NCI-H1436 treated with DMSO at 0.1 percent for 48 hours (cell line): Measurements from ENCODE around the gene RNF227.

Experiments used
- DNase-seq: peaks from one replicate; lab custom pipeline; 2025; lab: John Stamatoyannopoulos, UW

Gene RNF227

DNA sequence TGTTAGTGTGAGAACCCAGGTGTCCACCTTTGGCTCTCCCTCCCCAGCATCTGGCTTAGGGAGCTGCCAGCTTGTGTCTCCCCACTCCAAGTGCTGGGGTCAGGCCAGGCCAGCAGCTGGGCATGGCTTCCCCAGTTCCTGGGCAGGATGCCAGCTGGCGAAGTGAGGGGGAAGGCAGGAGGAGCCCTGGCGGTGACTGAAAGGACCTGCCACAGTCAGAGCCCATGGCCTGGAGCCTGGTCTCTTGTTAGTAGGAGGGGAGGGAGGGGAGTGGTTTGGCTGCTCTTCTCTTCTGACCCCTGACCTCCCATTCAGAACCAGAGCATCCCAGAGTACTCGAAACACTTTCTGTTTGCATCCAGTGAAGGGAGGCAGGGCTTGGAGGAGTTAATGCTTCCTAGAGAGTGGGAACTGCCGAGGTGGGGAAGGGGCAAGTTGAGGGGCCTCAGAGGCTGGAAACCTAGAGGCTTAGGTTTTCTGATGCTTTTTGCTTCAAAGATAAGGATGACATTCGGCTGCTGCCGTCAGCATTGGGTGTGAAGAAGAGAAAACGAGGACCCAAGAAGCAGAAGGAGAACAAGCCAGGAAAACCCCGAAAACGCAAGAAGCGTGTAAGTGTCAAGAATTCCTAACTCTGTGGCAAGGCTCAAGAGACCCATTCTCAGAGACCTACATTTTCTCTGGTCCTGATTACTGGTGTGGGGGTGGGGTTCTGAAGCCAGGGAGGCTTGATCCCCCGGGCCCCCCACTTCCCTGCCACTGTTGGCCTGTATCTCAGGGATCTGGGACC is 26.7 kb downstream of the RNF227 start:
- DNase-seq, result peak; percentile 71

- no peak for DNase-seq
These were observed 27.7 kb downstream of the RNF227 start, which contains the start of gene CHD3 for GRCh38 chr17:7888184-7888920. CHD3 (plus strand) TSS chr17:7888789; CDS start chr17:7889001, 212 bp downstream.

GRCh38 chr17:7887482-7888183 is 28.5 kb downstream of the RNF227 start:
- peak; percentile 94 for DNase-seq

DNA sequence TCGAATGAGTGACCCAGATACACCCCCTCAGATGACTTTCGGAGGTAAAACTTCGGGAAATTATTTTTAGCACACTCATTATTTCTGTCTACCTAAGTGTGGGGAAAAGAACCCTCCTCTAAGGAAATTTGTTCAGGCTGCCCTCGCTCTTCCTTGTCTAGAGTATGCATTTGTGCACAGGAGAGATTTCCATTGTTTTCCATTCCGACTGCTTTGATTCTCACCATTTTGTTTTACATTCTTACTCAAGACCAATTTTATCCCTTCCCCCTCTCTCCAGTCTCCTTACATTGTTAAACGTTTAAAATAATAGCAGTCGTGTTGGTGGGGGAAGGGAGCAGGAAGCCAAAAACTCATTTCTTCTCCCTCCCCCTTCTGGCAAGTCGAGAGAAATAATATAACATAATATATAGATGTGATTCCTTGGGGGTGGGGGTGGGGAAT is 29.0 kb downstream of the RNF227 start:
- no peak for DNase-seq

GRCh38 chr17:7886227-7887037 is 29.7 kb downstream of the RNF227 start:
- no peak for DNase-seq

DNA sequence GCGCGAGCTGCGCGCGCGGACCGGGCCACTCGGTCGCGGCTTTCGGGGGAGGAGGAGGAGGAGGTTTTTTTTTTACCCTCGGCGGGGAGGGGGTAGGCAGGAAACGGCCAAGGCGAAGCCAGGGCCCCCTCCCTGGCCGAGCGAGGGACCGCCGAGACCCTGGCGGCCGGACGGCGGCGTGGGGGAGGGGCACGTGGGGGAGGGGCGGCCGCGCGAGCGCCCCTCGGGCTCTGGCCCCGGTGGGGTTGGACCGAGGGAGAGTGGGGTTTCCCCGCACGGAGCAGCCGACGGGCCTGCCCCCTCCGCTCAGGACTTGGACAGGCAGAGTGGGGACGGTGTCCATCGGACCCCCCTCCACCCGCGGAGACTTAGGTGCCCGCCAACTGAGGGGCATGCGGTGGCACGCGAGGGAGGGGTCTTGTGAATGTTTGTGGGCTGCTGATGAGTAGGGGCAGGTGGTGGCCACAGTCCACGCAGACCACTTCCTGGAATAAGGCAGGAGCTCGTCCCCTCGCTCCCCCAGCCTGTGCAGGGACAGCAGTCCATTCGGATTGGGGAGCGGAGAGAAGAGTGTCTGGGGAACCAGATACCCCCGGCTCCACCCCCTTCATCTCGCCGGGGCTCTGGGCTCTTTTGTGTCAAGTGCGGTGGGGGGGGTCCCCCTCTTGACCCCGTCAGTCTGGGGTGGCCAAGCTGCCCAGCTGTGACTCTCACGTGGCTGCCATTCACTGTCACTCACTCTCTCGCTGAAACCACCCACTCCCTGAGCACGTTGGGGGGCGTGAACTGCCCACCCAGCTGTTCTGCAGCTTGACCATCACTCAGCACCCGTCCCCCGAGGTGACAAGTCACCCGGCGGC is 30.5 kb downstream of the RNF227 start:
- DNase-seq, result no peak

DNA sequence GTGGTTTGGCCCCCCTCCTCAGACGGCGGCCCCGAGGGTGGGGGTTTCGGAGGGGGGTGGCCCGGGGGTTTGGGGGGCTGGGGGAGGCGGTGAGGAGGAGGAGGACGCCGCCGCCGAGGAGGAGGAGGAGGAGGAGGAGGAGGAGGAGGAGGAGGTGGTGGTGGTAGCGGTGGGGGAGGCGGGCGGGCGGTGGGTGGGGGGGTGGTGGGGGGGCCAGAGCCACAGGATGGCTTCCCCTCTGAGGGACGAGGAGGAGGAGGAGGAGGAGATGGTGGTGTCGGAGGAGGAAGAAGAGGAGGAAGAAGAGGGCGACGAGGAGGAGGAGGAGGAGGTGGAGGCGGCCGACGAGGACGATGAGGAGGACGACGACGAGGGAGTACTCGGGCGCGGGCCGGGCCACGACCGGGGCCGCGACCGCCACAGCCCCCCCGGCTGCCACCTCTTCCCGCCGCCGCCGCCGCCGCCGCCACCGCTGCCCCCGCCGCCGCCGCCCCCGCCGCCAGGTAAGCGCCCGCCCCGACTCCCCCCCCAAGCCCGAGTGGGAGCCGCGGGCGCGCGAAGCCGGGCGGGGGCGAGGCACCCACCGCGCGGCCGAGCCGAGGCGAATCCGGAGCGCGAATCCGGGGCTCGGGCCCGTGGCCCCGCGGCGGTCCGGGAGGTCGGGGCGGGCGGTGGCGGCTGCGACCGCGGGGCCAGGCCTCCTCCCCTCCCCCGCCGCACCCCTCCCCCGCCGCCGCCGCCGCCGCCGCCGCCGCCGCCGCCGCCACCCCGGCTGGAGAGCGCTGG is 31.3 kb downstream of the RNF227 start:
- DNase-seq, result no peak

DNA sequence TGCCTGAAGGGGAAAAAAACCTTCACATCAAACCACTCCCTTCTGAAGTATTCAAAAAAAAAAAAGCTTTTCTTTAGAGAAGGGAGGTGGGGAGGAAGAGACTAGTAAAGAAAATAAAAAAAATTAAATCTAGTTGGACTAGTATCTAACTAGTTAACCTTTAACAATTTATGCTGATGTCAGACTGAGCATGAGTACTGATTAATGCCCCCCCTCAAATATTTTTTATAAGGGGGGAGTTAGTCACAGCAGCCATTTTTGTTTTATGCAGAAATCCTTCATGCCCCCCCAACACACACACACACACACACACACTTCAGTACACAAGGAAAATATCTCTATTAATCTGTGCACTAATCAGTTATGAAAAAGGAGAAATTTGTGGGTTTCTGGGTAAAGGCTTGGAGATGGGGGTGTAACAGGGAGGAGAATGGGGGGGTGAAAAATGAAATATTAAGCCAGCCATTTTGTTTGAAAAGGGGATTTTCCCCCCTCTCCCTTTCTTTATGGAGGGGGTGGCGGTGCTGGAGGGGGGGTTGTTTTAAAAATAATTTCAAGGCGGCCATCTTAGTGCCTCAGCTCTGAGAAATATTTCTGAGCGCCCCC is 32.2 kb downstream of the RNF227 start:
- DNase-seq, result no peak

GRCh38 chr17:7882629-7883028 is 33.5 kb downstream of the RNF227 start:
- DNase-seq, result no peak

DNA sequence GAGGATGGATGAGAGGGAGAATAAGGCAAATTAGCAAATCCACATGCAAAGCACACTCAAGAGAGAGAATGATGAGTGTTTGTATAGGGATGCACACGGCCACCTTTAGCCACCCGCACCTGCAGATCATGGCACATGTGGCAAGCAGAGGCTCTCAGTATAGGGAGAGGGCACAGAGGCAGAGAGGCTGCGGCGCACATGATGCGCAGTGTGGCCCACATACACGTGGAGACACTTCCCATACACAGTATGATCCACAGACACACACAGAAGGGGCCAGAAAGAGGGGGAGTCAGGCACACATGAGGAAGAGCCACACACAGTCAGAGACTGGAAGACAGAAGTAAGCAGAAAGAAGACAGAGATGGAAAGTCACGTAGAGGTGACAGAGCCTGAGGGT is 34.0 kb downstream of the RNF227 start:
- no peak for DNase-seq

GRCh38 chr17:7881276-7882054 is 34.6 kb downstream of the RNF227 start:
- DNase-seq, result no peak

DNA sequence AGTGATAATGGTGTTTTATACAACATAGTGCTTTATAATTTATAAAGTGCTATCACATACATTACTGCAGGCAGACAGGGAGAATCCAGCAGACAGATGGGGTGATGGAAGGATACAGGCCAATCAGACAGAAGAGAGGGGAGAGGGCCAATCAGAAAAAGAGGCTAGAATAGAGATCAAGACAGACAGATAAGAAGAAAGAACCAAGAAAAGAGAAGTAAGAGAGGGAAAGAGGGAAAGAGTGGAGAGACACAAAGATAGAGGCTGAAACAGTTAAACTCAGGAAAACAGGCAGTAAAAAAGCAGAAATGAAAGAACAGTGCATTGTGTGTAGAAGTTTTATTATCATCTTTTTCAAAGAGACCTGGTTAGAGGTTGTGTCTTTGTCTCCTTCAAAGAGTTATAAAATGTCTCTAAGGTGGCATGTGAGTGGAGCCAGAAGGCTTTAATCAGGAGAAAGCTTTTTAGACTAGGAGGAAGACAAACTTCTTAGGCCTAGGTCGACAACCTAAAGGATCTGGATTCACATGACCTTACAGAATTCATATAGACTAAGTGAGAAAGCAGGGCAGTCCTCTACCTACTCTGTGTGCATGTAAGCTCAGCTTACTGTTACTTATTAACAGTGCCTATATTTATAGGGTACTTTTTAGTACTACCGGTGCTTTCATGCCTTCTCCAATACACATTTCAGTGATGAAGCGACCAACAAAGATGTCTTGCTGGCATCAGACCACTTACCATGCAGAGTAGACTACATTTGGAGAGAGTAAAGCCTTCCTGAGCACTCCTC is 35.8 kb downstream of the RNF227 start:
- no peak for DNase-seq

DNA sequence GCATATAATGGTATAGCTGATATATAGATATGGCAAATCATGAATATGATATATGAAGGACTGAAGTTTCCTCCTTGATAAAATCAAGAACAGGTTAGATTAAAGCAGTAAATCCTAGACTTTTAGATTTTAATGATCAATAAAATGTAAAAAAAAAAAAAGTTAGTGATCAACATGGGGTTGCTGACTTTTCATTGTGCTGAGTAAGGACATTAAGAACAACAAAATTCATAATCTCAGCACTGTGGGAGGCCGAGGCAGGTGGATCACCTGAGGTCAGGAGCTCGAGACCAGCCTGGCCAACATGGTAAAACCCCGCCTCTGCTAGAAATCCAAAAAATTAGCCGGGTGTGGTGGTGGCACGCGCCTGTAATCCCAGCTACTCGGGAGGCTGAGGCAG is 37.9 kb downstream of the RNF227 start:
- DNase-seq, result no peak

- DNase-seq, result no peak
These were observed 40.2 kb downstream of the RNF227 start for GRCh38 chr17:7875804-7876370.

GRCh38 chr17:7873051-7873450 is 43.0 kb downstream of the RNF227 start:
- DNase-seq, result no peak

DNA sequence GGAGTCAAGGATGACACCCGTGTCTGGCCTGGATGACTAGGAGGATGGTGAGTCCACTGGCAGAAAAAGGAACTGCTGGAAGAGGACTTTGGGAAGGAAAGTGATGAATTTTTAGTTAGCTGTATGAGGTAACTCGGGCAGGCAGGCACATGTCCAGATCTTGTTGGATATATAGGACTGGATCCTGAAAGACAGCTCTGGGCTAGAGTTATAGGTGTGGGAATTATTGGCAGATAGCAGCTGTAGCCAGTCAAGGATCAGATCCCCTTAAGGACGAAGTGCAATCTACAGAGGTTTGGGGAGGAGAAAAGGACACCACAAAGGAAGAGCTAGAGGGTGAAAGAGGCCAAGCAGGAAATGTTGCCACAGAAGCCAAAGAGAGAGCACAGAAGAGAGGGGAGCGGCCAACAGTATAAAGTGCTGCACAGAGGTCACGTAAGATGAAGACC is 48.2 kb downstream of the RNF227 start:
- no peak for DNase-seq

DNA sequence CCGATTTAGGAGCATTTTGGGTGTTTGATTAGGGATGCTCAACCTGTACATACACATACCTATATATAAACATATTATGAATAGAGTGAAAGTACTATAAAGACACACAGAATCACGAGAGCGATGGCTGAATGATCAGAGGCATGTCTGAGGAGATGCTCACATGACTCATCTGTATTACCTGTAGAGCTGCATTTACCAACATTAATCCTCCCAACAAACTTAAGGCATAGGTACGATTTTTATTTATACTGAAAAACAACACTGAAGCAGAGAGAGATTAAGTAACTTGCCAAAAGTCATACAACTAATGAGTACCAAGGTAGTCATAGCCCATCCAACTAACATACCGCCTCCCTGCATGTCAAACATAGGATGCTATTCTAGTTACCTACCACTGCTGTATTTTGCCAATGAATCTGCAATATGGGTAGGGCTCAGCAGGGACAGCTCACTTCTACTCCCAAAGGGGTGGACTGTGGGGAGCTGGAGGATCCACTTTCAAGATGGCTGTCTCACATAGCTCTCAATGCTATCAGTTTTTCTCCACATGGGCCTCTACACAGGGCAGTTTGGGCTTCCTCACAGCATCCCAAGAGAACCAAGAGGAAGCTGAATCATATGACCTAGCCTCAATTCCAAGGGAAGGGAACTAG is 51.0 kb downstream of the RNF227 start:
- no peak for DNase-seq
